ENCODE results near the gene HLA-DPA1.
A peak's percentile ranks its signal among the peaks of the same experiment; 100 is the strongest.

HLA-DPA1 gene

DNA sequence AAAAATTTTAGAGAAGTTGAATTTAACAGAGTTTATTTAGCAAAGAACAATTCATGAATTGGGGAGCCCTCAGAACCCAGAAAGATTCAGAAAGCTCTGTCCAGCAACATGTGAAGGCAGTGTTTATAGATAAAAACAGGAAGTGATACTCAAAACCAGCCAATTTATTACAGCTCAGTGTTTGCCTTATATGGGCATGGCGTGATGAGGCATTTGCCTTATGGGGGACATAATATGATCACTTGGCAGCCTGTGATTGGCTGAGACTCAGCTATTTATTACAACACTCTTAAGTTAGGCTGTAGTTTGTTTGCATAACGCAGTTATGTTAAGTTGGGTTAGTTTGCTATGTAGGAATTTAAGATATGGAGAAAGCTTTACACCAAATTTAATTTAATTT, 11.5 kb downstream of the HLA-DPA1 start:
- no peak for DNase-seq

DNA sequence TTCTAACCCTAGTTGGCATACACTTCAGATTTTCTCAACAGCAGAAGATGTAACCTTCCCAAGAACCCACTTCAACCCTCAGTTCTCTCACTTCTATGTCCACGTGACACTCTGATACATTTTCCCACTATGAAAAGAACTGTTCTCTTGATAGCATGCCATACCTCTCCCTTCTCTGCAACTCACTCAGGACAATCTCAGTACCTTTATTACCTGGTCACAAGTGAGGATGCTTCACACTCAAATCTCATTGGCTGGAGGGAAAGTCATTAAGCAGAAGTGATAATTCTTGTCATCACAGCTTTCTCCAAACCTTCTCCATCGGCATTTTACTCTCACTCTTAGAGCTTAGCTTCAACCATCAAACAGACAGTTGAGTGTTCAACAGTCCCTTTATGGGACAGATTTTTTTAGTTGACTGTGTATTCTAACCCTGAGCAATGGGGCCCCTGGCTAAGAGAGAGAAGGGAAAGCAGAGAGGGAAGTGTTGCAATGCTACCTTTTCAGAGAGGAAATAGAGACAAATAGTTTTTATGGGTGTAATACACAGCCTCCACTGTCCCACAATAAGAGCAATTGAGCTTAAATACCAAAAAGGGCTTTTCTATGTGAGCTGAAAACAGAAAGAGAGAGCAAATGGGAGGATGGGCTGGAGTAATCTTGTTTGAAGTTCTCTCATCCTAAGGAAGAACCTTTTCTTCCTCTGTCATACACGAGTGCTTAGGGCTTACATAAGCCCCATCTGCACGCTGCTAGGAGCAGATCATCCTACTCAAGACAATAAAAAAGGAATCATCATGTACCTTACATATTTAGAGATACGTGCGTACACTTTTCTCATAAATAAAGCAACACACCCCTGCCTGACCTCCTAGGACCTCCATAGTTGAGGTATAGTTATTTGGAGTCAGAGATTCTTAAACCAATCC, 16.0 kb downstream of the HLA-DPA1 start:
- DNase-seq, result no peak

DNA sequence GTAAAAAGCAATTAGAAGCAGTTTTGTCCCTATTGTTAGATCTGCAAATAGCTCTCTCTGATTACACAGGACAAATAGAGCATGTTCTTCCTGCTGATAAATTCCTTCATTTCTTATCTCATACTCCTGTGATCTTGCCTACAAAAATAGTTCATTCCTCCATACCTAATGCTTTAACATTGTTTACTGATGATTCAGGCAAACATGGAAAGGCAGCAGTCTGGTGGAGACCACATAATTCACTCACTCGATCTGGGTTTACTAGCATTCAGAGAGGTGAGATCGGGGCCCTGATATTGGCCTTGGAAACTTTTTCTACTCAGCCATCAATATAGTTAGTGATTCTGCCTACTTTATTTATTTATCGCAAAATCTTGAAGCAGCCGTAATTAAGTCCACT, 20.2 kb downstream of the HLA-DPA1 start:
- no peak for DNase-seq

DNA sequence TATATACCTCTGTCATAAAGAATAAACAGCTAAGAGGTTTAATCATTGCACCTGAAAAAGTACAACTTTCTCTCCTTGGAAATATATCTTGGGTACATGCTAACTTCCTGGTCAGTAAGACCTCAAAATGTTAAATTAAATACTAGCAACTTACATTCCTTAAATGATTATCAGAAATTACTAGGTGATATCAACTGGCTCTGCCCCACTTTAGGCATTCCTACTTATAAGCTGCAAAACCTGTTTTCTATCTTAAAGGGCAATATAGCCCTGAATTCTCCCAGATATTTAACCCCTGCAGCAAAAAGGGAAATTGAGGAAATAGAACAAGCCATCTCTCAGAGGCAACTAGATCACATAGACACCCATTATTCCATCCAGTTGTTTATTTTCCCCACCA, 20.8 kb downstream of the HLA-DPA1 start:
- no peak for DNase-seq

DNA sequence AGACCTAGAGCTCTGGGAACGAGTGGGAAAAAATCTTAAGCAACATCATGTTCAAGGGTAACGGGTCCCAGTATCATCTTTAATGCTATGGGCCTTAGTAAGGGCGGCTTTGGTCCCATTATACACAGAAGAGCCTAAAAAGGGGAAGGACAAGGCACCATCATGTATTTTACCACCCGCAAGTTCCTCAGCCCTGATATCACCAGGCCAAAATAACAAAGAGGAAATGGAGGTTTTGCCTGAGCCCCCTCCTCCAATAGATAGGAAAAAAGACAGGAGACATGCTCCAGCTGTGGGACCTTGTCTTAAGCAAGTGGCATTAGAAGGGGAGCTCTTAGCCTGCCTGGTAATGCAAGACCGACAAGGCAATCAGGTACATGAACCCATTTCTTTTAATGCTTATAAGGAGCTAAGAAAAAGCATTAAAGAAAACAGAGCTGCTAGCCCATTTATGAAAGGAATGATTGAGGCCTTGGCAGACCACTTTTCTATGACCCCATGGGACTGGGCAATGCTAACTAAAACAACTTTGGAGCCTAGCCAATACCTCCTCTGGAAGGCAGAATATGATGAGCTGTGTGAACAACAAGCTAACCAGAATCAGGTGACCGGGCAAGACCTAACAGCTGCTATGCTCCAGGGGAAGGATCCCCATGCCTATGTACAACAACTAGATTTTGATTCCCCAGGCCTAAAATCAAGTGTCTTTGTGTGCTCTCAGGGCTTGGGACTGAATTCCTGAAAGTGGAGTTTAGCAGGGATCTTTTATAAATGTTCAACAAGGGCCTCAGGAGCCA, 23.2 kb downstream of the HLA-DPA1 start:
- DNase-seq, result no peak

DNA sequence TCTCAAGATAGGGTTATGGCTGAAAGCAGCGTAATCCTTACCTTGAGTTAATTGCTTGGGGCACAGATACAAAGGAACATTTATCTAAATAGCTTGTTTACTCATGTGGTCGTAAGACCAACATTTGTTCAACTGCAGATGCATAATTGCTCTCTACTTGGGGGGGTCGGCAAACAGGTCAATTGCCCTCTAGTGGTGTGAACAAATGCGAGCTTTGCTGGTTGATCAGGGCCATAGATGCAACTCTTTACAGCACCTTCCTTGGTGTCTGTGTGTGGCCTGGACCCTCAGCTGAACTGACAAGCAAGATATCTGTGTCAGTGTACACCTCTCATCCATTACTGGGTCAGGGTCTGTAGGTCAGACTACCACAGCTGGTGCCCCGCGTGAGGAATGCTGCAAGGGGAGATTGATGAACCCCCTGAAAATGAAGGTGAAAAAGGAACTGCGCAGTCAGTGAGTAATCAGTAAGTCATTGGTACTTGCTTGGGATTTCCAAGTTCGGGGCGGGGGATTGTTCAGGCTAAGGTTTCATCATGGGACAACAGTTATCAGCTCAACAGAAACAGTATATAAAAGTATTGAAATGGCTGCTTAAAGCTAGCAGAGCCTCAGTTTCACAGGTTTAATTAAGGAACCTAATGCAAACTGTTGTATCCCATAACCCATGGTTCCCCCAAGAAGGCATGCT, 24.0 kb downstream of the HLA-DPA1 start:
- DNase-seq, result no peak

DNA sequence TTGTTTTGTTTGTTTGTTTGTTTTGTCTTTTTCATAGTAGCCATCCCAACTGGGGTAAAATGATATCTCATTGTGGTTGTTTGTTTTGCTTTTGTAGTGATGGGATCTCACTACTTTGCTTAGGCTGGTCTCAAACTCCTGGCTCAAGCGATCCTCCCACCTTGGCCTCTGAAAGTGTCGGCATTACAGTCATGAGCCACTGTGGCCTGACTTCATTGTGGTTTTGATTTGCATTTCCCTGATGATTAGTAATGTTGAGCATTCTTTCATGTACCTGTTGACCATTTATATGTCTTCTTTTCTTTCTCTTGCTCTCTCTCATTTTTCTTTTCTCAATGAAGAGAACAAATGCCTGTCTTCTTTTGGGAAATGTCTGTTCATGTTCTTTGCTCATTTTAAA, 33.3 kb downstream of the HLA-DPA1 start:
- DNase-seq, result no peak

DNA sequence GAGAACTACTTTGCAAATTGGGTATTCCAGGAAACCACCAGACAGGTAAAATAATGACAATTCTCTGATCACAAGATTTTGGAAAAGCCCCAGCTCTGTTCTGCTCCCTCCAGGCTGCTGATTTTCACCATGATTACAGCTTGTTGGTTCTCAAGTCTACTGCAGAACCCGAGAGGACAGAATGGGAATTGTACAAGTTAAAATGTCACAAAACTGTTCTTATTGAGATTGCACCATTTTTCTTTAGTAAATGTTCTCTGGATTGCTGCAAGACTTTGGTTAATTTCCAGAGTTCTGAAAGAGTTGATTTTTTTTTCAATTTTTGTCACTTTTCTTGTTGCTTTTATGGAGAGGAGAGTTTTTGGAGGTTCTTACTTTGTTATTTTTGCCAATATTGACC, 36.9 kb downstream of the HLA-DPA1 start:
- no peak for DNase-seq

DNA sequence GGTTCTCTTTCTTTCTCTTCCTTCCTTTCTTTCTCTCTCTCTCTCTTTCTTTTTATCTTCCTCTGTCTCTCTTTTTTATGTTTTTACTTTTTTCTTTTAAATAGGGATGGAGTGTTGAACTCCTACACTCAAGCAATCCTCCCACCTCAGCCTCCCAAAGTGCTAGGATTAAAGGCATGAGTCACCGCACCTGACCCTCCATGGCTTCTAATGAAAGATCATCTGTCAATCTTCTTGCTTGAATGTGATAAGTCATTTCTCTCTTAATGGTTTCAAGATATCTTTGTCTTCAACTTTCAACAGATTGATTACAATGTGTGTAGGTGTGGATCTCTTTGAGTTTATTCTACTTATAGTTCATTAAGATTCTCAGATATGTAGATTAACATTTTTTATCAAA, 38.9 kb downstream of the HLA-DPA1 start:
- no peak for DNase-seq

DNA sequence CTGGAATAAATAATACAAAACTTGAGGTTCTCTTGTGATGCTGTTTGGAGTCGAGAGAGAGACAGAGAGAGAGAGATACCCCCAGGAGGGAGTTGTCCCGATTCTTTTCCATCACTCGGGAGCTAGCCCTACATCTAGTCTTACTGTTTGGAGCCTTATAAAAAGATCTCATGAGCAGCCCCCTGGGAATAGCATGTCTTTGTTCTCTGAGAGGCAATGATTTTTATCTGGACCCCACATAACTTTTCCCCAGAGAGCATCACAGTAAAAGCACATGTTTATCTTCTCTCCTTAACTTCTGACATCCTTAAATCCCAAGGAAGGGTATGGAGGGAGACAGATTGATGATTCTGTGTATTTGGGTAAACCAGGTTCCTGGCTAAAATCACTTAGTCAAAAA, 43.2 kb downstream of the HLA-DPA1 start:
- DNase-seq, result no peak

DNA sequence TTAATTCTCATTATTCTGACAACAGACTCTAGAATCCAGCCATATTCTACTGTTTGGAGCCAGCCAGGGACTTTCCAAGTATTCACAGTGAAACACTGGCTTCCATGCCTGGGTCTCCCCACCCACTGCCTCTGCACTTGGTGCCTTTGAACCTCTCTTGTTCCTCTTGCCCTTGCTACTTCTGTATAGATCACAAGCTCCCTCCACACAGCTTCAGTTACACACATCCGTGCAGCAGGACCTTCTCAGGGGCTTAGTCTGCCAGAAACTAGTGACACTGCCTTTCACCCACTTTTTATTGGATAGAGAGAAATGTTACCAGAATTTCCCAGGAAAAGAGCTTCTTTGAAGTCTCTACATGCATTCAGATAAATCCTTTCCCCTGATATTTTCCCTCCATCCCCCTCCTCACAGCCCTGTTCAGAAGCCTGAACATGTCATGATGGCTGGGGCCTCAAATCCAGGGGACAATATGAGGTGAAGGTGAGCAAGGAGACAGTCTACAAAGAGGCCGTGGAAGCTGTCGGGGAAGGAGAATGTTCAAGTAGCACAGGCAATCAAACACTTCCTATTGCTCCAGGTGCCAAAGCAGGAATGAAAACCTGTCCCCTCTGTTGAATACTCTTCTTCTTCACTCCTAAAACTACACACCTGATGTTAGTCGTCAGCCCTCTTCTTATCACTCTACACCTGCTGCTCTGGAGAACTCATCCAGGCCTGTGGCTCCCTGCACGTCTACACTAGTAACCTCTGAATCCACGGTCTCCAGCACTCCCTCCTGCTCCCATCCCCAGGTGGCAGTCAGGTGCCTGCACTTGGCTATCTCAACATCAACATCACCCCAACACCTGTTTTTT, 43.9 kb downstream of the HLA-DPA1 start:
- no peak for DNase-seq

DNA sequence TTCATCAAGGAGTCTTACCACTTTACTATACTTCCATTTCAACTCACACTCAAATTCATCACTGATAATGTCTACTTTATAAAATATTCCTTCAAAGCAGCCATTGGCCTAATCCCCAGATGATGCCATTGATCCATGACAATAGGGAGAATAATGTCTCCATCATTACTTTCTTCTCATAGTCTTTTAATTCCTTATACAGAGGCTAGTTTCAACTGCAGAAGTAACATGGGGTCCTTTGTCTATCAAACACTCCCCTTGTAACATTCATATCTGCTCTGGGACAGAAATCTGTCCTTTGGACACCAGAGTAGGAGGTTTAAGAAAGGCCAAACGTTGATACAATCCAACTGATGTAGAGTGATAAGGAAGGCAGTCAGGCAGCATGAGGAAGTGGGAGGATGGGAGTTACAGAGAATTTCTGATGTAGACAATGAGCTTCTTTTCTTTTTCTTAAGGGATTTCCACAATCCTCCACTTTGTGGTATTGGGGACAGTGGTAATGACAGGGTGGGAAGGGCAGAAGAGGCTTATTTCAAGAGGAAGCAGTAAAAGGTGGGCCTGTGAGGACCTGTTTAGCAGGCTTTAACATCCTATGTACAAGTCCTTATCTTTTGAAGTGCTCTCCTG, 45.1 kb downstream of the HLA-DPA1 start:
- DNase-seq, result no peak

DNA sequence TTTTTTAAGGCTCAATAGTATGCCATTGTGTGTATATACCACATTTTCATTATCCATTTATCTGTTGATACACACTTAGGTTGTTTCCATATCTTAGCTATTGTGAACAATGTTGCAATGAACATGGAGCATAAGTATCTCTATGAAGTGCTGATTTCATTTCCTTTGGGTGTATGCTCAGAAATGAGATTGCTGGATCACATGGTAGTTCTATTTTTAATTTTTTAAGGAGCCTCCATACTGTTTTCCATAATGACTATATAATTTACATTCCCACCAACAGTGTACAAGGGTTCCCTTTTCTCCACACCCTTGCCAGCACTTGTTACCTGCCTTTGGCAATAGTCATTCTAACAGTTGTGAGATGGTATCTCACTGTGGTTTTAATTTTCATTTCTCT, 48.9 kb downstream of the HLA-DPA1 start:
- DNase-seq, result no peak

DNA sequence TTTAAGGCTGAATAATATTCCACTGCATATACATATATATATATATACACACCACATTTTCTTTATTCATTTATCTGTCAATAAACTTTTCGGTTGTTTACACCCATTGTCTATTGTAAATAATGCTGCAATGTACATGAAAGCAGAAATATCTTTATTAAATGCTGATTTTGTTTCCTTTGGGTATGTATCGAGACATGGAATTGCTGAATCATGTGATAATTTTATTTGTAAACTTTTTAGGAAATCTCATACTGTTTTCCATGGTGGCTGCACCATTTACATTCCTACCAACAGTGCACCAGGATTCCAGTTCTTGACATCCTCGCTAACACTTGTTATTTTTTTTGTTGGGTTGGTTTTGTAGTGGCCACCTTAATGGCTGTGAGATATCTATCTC, 49.9 kb downstream of the HLA-DPA1 start:
- no peak for DNase-seq

DNA sequence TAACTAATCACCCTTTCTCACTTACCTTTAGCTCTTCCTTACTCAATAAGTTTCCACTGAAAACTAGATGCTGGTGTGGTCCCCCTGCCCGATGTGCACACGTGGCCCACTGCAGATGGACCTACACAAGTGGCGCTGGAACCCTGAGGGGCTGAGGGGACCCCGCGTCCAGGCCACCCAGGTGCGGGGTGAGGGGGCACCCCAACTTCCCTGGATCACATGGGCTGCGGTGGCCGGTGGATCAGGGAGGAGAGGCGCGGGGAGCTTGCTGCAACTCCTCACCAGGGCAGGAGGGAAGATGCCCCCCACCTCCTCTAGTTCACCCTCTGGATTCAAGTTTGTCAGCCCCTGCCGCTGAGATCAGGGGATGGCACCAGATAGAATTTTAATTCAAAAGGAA, 51.5 kb downstream of the HLA-DPA1 start:
- DNase-seq, result no peak

DNA sequence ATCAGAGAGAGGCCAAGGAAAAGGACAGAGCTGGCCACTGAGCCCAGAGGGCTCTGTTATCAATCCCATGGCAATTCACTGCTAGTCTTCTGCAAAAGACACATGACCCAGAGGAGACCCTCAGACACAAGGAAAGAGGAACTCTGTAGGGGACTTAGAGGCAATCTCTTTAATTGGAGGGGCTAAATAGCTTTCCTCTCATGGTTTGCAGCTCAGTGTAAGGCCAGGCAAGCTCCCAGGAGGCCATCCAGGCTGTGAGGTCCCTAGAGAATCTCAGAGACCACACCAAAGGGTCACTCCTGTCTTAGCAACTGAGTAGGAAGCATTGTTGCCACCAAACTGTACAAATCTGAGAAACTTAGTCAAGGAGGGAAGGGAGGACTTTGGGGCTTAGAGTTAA, 54.1 kb downstream of the HLA-DPA1 start:
- no peak for DNase-seq

DNA sequence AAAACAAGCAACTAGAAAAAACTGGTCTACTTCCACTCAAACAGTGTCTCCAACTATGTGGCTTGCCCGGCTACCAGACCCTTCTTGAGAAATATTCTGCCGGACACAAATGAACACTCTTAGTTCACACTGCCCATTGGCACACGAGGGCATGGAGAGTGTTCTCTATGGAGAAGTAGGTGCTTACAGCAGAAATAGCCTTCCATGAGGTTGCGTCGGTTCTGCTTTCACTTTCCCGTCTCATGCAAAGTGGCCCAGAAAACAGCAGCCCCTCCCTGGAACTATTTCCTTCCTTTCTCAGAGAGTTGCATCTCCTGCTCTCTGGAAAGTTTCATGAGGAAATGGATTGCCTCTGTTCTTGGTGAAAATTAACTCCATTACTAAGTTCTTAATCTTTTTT, 54.5 kb downstream of the HLA-DPA1 start:
- DNase-seq, result peak; percentile 19

DNA sequence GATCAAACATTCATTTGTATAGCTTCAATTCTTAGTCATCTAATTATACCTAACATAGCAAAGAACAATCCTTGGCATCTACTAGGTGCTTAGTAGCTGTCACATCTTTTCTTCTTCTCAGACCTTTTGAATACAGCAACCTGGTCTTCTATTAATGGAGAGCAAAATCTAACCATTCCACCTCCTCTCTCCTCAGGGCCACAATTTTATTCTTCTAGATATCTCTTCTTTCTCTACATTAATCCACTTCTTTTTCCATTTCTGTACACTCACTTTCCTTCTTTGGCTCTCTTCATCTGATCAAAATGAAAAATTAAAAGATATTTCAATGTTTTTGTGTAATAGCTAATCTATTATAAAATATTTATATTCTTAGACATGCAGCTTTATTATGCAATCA, 55.0 kb downstream of the HLA-DPA1 start:
- DNase-seq, result no peak

DNA sequence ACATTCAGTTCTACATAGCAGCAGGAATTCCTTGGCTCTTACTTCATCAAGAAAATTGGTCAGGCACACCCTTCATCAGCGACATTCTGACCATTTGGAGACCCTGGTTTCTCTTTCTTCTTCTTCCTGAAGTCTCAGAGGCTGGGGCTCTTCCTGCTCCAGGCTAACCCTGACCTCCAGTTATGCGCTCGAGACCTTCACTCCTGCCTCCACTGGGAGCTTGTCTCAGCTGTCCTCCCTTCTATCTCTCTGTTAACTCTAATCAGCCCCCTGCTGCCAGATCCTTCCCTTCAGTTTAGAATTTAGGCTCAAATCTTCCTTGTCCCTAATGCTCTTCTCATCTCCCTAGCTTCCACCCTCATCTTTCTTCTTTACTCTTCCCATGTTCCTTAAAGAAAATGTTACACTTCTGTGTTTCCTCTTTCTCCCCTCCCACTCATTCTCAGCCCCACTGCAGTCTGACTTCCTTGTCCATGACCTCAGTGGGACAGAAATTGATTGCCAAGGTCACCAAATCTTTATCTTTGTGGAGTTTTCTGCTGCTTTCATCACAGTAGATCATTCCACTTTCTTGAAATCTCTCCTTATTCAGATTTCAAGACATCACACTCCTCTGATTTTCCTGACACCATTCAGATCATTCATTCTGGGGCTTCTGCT, 55.6 kb downstream of the HLA-DPA1 start:
- DNase-seq, result no peak

DNA sequence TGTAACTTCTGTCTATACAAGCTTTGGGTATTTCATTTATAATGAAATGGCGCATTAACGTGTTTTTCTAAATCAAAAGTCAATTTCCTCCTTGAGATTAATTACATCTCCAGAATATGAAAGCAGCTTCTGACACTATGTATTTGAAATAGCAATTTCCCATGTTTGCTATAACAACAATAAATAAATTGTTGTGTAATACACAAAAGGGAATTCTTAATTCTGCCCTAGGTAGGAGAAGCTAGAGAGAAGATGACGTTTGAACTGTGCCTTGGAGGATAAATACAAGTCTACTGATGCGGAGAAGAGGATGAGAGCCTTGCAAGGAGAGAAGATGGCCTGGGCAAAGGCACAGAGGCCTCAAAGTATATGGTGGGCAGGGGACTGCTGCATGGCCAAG, 56.4 kb downstream of the HLA-DPA1 start:
- DNase-seq, result no peak

DNA sequence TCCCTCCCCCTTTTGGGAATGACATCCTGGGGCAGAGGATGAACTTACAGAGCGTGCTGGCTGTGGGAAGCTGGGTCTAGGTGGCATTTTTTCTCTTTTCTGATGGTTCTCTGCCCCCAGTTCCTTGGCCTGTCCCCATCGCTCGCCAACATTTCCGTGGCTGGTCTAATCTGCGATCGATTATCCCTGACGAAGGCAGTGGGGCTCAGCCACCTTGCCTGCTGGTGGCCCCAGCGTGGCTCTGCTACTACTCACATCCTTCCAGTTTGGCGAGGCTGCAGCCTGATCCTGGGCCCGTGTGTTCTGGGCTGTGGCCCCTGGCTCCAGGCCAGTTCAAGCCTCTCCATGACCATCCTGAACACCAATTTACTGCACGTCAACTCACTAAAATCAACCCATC, 57.7 kb downstream of the HLA-DPA1 start:
- DNase-seq, result no peak
